ENCODE results near the gene TMTC4.

TMTC4 gene

GRCh38 chr13:100666124-100666523 is 8.5 kb downstream of the TMTC4 start:
- Histone ChIP-seq H3K4me1 (ENCODE audit: control insufficient read depth, low read depth, low read length) (no peaks in the 10 kb centered on the region), H2AK5ac (ENCODE audit: low read length) (no peak overlapping the region), H4K5ac (ENCODE audit: low read length) (no peak overlapping the region), H2BK120ac (ENCODE audit: low read depth, low read length) (no peak overlapping the region), H3K18ac (ENCODE audit: low read length) (no peak overlapping the region), H4K8ac (ENCODE audit: low read depth, low read length) (no peak overlapping the region), H3K56ac (ENCODE audit: low read length) (no peak overlapping the region), H3K36me3 (ENCODE audit: control insufficient read depth, insufficient read depth, low read length) (peaks cover 12% of the 10 kb centered on the region), H3K27ac (ENCODE audit: low read depth, low read length) (no peak overlapping the region), H2BK15ac (replicated peaks; ENCODE audit: low read depth) (no peak overlapping the region), H3K4ac (ENCODE audit: low read depth, low read length) (no peak overlapping the region), H2BK5ac (ENCODE audit: low read length) (no peak overlapping the region), H3K9ac (ENCODE audit: low read length) (no peak overlapping the region), H3K4me2 (ENCODE audit: low read length) (no peak overlapping the region), H3K4me3 (ENCODE audit: low read length) (no peak overlapping the region), H3K79me2 (ENCODE audit: control insufficient read depth, insufficient read depth, low read length) (peaks cover 2% of the 10 kb centered on the region), H3K79me1 (ENCODE audit: low read length) (no peaks in the 10 kb centered on the region), H3K23ac (ENCODE audit: low read length) (no peak overlapping the region), H3K27me3 (ENCODE audit: insufficient read depth, low read length, poor library complexity) (no peaks in the 10 kb centered on the region)
- WGBS (ENCODE audit: extremely low coverage, insufficient coverage, low lambda C conversion rate) = no CpG with 5 or more reads among the region's 5 CpGs
- DNase-seq = no peak

GRCh38 chr13:100665403-100665802 is 9.2 kb downstream of the TMTC4 start:
- no peaks in the 10 kb centered on the region for H3K4me1 ChIP-seq (ENCODE audit: control insufficient read depth, low read depth, low read length)
- no peak overlapping the region for H2AK5ac ChIP-seq (ENCODE audit: low read length)
- no peak overlapping the region for H2BK120ac ChIP-seq (ENCODE audit: low read depth, low read length)
- no peak overlapping the region for H3K23ac ChIP-seq (ENCODE audit: low read length)
- H3K4me2 ChIP-seq (ENCODE audit: low read length) = no peak overlapping the region
- peaks cover 12% of the 10 kb centered on the region for H3K36me3 ChIP-seq (ENCODE audit: control insufficient read depth, insufficient read depth, low read length)
- no peak overlapping the region for H3K4me3 ChIP-seq (ENCODE audit: low read length)
- no peak overlapping the region for H2BK5ac ChIP-seq (ENCODE audit: low read length)
- no peaks in the 10 kb centered on the region for H3K27me3 ChIP-seq (ENCODE audit: insufficient read depth, low read length, poor library complexity)
- no peak for DNase-seq
- H2BK15ac ChIP-seq (replicated peaks; ENCODE audit: low read depth) = no peak overlapping the region
- H3K4ac ChIP-seq (ENCODE audit: low read depth, low read length) = no peak overlapping the region
- no peak overlapping the region for H3K27ac ChIP-seq (ENCODE audit: low read depth, low read length)
- no peak overlapping the region for H4K8ac ChIP-seq (ENCODE audit: low read depth, low read length)
- H3K9ac ChIP-seq (ENCODE audit: low read length) = no peak overlapping the region
- H4K5ac ChIP-seq (ENCODE audit: low read length) = no peak overlapping the region
- WGBS (ENCODE audit: extremely low coverage, insufficient coverage, low lambda C conversion rate) = no CpG with 5 or more reads among the region's 9 CpGs
- H3K79me2 ChIP-seq (ENCODE audit: control insufficient read depth, insufficient read depth, low read length) = no peaks in the 10 kb centered on the region
- no peaks in the 10 kb centered on the region for H3K79me1 ChIP-seq (ENCODE audit: low read length)
- H3K56ac ChIP-seq (ENCODE audit: low read length) = no peak overlapping the region
- H3K18ac ChIP-seq (ENCODE audit: low read length) = no peak overlapping the region

- Histone ChIP-seq H2BK120ac (ENCODE audit: low read depth, low read length) (no peak overlapping the region), H2AK5ac (ENCODE audit: low read length) (no peak overlapping the region), H3K23ac (ENCODE audit: low read length) (no peak overlapping the region), H3K18ac (ENCODE audit: low read length) (no peak overlapping the region), H3K4me1 (ENCODE audit: control insufficient read depth, low read depth, low read length) (no peaks in the 10 kb centered on the region), H3K79me2 (ENCODE audit: control insufficient read depth, insufficient read depth, low read length) (no peaks in the 10 kb centered on the region), H3K9ac (ENCODE audit: low read length) (no peak overlapping the region), H3K4ac (ENCODE audit: low read depth, low read length) (no peak overlapping the region), H3K4me2 (ENCODE audit: low read length) (no peak overlapping the region), H3K79me1 (ENCODE audit: low read length) (no peaks in the 10 kb centered on the region), H3K36me3 (ENCODE audit: control insufficient read depth, insufficient read depth, low read length) (peaks cover 12% of the 10 kb centered on the region), H4K5ac (ENCODE audit: low read length) (no peak overlapping the region), H3K4me3 (ENCODE audit: low read length) (no peak overlapping the region), H2BK15ac (replicated peaks; ENCODE audit: low read depth) (no peak overlapping the region), H3K27ac (ENCODE audit: low read depth, low read length) (no peak overlapping the region), H2BK5ac (ENCODE audit: low read length) (no peak overlapping the region), H3K56ac (ENCODE audit: low read length) (no peak overlapping the region), H3K27me3 (ENCODE audit: insufficient read depth, low read length, poor library complexity) (no peaks in the 10 kb centered on the region), H4K8ac (ENCODE audit: low read depth, low read length) (no peak overlapping the region)
- no CpG with 5 or more reads among the region's 10 CpGs for WGBS (ENCODE audit: extremely low coverage, insufficient coverage, low lambda C conversion rate)
- DNase-seq = no peak
Observed at GRCh38 chr13:100664171-100664900, 10.3 kb downstream of the TMTC4 start.

DNA sequence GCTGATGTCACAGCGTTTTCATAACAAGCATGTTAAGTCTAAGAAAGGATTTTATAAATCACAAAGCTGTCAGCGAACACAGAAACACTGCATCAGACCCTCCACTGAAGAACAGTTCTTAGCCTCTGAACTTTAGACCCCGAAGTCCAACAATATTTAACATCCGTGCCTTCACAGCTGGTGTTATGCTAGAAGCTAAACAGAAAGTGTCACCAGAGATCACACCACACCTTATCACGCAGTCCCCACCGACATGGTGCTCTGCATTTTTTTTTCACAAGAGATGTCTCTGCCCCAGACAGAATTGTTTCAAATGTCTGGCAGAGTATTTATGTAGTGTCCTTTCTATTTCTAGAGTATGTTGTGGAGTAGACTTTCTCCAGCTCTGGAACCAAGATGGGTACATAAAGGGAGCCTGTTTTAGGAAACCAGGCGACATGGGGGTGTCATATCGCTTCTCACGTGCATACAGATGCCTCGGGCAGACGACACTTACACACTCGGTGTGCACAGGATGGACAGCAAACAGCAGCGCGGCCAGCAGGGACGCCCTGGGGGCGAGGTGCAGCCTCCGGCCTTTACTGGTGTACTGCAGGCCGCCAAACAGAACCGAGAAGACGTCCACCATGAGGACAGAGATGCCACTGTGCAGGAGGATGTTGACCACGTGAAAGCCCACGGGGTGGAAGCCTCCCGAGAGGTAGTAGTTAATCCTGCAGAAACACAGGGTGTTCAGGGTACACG is 12.0 kb downstream of the TMTC4 start:
- Histone ChIP-seq H4K5ac (ENCODE audit: low read length) (no peak overlapping the region), H3K27me3 (ENCODE audit: insufficient read depth, low read length, poor library complexity) (no peaks in the 10 kb centered on the region), H3K18ac (ENCODE audit: low read length) (no peak overlapping the region), H2BK15ac (replicated peaks; ENCODE audit: low read depth) (no peak overlapping the region), H2BK120ac (ENCODE audit: low read depth, low read length) (no peak overlapping the region), H3K36me3 (ENCODE audit: control insufficient read depth, insufficient read depth, low read length) (peaks cover 12% of the 10 kb centered on the region), H3K4ac (ENCODE audit: low read depth, low read length) (no peak overlapping the region), H2AK5ac (ENCODE audit: low read length) (no peak overlapping the region), H3K4me3 (ENCODE audit: low read length) (no peak overlapping the region), H3K79me1 (ENCODE audit: low read length) (no peaks in the 10 kb centered on the region), H3K9ac (ENCODE audit: low read length) (no peak overlapping the region), H3K79me2 (ENCODE audit: control insufficient read depth, insufficient read depth, low read length) (no peaks in the 10 kb centered on the region), H3K27ac (ENCODE audit: low read depth, low read length) (no peak overlapping the region), H4K8ac (ENCODE audit: low read depth, low read length) (no peak overlapping the region), H2BK5ac (ENCODE audit: low read length) (no peak overlapping the region), H3K23ac (ENCODE audit: low read length) (no peak overlapping the region), H3K4me1 (ENCODE audit: control insufficient read depth, low read depth, low read length) (no peaks in the 10 kb centered on the region), H3K56ac (ENCODE audit: low read length) (no peak overlapping the region), H3K4me2 (ENCODE audit: low read length) (no peak overlapping the region)
- WGBS (ENCODE audit: extremely low coverage, insufficient coverage, low lambda C conversion rate) = no CpG with 5 or more reads among the region's 24 CpGs
- DNase-seq = no peak

- no peaks in the 10 kb centered on the region for H3K27me3 ChIP-seq (ENCODE audit: insufficient read depth, low read length, poor library complexity)
- H2AK5ac ChIP-seq (ENCODE audit: low read length) = no peak overlapping the region
- H2BK15ac ChIP-seq (replicated peaks; ENCODE audit: low read depth) = no peak overlapping the region
- H3K4me1 ChIP-seq (ENCODE audit: control insufficient read depth, low read depth, low read length) = no peaks in the 10 kb centered on the region
- H3K23ac ChIP-seq (ENCODE audit: low read length) = no peak overlapping the region
- H3K4me2 ChIP-seq (ENCODE audit: low read length) = no peak overlapping the region
- no peak overlapping the region for H3K9ac ChIP-seq (ENCODE audit: low read length)
- no peak overlapping the region for H2BK120ac ChIP-seq (ENCODE audit: low read depth, low read length)
- no CpG with 5 or more reads among the region's 8 CpGs for WGBS (ENCODE audit: extremely low coverage, insufficient coverage, low lambda C conversion rate)
- H3K4me3 ChIP-seq (ENCODE audit: low read length) = no peak overlapping the region
- H4K5ac ChIP-seq (ENCODE audit: low read length) = no peak overlapping the region
- H3K36me3 ChIP-seq (ENCODE audit: control insufficient read depth, insufficient read depth, low read length) = peaks cover 9% of the 10 kb centered on the region
- H4K8ac ChIP-seq (ENCODE audit: low read depth, low read length) = no peak overlapping the region
- H3K27ac ChIP-seq (ENCODE audit: low read depth, low read length) = no peak overlapping the region
- no peak overlapping the region for H3K18ac ChIP-seq (ENCODE audit: low read length)
- DNase-seq = no peak
- no peaks in the 10 kb centered on the region for H3K79me2 ChIP-seq (ENCODE audit: control insufficient read depth, insufficient read depth, low read length)
- no peak overlapping the region for H3K4ac ChIP-seq (ENCODE audit: low read depth, low read length)
- H2BK5ac ChIP-seq (ENCODE audit: low read length) = no peak overlapping the region
- no peak overlapping the region for H3K56ac ChIP-seq (ENCODE audit: low read length)
- H3K79me1 ChIP-seq (ENCODE audit: low read length) = no peaks in the 10 kb centered on the region
Observed at GRCh38 chr13:100660761-100661160, 13.8 kb downstream of the TMTC4 start.
